Measurements from ENCODE around the gene SPACA6. TPM values are rescaled to one million over a fixed set of nuclear protein-coding genes. Genes with fewer than 3 reads are reported as not detected.

SPACA6 gene
- total and polyA plus RNA-seq, 9 of the 15 experiments (the other 6 are each of a cell fraction or from before 2014, with no cell fraction given) = 1.3 to 17.3 (median 6.2) TPM

DNA sequence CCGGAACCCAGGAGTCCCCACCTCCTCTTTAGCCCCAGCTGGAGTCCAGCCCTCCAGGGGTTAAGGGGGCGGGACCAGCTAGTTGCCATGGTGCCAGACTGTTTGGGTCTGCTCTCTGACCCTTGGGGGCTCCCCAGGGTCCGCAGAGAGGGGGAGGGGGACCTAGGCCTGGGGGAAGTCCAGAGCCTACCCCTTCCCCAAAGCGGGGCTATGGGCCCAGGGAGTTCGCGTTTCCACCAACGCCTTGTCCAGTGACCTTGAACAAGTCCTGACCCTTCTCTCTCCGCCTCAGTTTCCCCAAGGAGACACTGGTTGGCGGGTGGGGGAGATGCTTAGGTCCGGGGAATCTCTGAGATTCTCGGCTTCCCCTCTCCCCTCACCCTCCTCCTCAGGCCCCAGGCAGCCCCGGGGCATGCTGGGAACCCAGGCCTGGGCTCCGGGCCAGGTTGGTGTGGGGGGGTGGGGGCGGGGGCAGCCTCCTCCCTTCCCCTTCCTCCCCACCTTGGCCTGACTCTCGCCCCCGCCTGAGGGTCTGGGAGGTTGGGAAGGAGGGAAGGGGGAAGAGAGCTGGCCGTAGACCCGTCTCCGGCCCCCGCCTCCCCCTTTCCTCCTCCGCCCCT lies 2.6 kb upstream of the SPACA6 start (continued):
- TF ChIP-seq, protein P1, sequence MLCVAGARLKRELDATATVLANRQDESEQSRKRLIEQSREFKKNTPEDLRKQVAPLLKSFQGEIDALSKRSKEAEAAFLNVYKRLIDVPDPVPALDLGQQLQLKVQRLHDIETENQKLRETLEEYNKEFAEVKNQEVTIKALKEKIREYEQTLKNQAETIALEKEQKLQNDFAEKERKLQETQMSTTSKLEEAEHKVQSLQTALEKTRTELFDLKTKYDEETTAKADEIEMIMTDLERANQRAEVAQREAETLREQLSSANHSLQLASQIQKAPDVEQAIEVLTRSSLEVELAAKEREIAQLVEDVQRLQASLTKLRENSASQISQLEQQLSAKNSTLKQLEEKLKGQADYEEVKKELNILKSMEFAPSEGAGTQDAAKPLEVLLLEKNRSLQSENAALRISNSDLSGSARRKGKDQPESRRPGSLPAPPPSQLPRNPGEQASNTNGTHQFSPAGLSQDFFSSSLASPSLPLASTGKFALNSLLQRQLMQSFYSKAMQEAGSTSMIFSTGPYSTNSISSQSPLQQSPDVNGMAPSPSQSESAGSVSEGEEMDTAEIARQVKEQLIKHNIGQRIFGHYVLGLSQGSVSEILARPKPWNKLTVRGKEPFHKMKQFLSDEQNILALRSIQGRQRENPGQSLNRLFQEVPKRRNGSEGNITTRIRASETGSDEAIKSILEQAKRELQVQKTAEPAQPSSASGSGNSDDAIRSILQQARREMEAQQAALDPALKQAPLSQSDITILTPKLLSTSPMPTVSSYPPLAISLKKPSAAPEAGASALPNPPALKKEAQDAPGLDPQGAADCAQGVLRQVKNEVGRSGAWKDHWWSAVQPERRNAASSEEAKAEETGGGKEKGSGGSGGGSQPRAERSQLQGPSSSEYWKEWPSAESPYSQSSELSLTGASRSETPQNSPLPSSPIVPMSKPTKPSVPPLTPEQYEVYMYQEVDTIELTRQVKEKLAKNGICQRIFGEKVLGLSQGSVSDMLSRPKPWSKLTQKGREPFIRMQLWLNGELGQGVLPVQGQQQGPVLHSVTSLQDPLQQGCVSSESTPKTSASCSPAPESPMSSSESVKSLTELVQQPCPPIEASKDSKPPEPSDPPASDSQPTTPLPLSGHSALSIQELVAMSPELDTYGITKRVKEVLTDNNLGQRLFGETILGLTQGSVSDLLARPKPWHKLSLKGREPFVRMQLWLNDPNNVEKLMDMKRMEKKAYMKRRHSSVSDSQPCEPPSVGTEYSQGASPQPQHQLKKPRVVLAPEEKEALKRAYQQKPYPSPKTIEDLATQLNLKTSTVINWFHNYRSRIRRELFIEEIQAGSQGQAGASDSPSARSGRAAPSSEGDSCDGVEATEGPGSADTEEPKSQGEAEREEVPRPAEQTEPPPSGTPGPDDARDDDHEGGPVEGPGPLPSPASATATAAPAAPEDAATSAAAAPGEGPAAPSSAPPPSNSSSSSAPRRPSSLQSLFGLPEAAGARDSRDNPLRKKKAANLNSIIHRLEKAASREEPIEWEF (CRISPR knock-in tag; IDR thresholded peaks at IDR 0.05) = no peak
- TF ChIP-seq ZNF436 (CRISPR knock-in tag; IDR thresholded peaks at IDR 0.05) (no peak), POLR2AphosphoS2 (IDR thresholded peaks at IDR 0.05; ENCODE audit: low read length) (no peak), ZNF696 (CRISPR knock-in tag; conservative IDR thresholded peaks at IDR 0.05) (no peak), SRSF1 (IDR thresholded peaks at IDR 0.05; ENCODE audit: low read depth, low read length) (no peak), ARID1B (IDR thresholded peaks at IDR 0.05) (no peak), ZNF785 (CRISPR knock-in tag; IDR thresholded peaks at IDR 0.05) (no peak), ZSCAN32 (CRISPR knock-in tag; IDR thresholded peaks at IDR 0.05) (no peak), DNMT1 (IDR thresholded peaks at IDR 0.05) (no peak), NELFE (IDR thresholded peaks at IDR 0.05; ENCODE audit: insufficient read depth, insufficient read length) (no peak), PRMT5 (CRISPR knock-in tag; IDR thresholded peaks at IDR 0.05) (no peak), HNRNPK (IDR thresholded peaks at IDR 0.05; ENCODE audit: low read depth, low read length, poor library complexity, severe bottlenecking) (no peak), ARNT (IDR thresholded peaks at IDR 0.05) (no peak), MECOM (CRISPR knock-in tag; IDR thresholded peaks at IDR 0.05) (no peak), EHMT2 (IDR thresholded peaks at IDR 0.05) (no peak), ETV5 (CRISPR knock-in tag; IDR thresholded peaks at IDR 0.05; ENCODE audit: low read depth) (no peak), NCOR1 (IDR thresholded peaks at IDR 0.05) (peak; percentile 83), NBN (IDR thresholded peaks at IDR 0.05; ENCODE audit: low read depth) (no peak)
- TF ChIP-seq, protein P2, sequence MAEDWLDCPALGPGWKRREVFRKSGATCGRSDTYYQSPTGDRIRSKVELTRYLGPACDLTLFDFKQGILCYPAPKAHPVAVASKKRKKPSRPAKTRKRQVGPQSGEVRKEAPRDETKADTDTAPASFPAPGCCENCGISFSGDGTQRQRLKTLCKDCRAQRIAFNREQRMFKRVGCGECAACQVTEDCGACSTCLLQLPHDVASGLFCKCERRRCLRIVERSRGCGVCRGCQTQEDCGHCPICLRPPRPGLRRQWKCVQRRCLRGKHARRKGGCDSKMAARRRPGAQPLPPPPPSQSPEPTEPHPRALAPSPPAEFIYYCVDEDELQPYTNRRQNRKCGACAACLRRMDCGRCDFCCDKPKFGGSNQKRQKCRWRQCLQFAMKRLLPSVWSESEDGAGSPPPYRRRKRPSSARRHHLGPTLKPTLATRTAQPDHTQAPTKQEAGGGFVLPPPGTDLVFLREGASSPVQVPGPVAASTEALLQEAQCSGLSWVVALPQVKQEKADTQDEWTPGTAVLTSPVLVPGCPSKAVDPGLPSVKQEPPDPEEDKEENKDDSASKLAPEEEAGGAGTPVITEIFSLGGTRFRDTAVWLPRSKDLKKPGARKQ (CRISPR knock-in tag; IDR thresholded peaks at IDR 0.05) = no peak
- TF ChIP-seq, protein P3, sequence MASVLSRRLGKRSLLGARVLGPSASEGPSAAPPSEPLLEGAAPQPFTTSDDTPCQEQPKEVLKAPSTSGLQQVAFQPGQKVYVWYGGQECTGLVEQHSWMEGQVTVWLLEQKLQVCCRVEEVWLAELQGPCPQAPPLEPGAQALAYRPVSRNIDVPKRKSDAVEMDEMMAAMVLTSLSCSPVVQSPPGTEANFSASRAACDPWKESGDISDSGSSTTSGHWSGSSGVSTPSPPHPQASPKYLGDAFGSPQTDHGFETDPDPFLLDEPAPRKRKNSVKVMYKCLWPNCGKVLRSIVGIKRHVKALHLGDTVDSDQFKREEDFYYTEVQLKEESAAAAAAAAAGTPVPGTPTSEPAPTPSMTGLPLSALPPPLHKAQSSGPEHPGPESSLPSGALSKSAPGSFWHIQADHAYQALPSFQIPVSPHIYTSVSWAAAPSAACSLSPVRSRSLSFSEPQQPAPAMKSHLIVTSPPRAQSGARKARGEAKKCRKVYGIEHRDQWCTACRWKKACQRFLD (CRISPR knock-in tag; IDR thresholded peaks at IDR 0.05) = no peak
- TF ChIP-seq, protein P4, sequence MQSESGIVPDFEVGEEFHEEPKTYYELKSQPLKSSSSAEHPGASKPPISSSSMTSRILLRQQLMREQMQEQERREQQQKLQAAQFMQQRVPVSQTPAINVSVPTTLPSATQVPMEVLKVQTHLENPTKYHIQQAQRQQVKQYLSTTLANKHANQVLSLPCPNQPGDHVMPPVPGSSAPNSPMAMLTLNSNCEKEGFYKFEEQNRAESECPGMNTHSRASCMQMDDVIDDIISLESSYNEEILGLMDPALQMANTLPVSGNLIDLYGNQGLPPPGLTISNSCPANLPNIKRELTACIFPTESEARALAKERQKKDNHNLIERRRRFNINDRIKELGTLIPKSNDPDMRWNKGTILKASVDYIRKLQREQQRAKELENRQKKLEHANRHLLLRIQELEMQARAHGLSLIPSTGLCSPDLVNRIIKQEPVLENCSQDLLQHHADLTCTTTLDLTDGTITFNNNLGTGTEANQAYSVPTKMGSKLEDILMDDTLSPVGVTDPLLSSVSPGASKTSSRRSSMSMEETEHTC (IDR thresholded peaks at IDR 0.05) = no peak
